HEK293 (cell line): ENCODE results near the gene CORO7.

Experiments
- GLIS1 ChIP-seq: fragments of 450-650 bp; formaldehyde crosslinking; IDR thresholded peaks from 2 replicates; pipeline ENCODE4 v1.5.1; 2016; ENCODE audit warnings: missing biosample characterization, missing genetic modification characterization
- HOXC10 ChIP-seq: sonication (generic); formaldehyde crosslinking; IDR thresholded peaks from 2 replicates; pipeline ENCODE4 v1.8.1; 2023; ENCODE audit warnings: mild to moderate bottlenecking, missing genetic modification reagents
- TRIM28 ChIP-seq: IDR thresholded peaks from 2 replicates; pipeline ENCODE4 v1.6.1; 2011; ENCODE audit warnings: low read length, control low read depth, borderline replicate concordance
- ZBTB21 ChIP-seq: fragments of 450-650 bp; formaldehyde crosslinking; IDR thresholded peaks from 2 replicates; pipeline ENCODE4 v1.5.1; 2017; ENCODE audit warnings: missing biosample characterization, missing genetic modification characterization
- ZNF10 ChIP-seq: fragments of 450-650 bp; formaldehyde crosslinking; IDR thresholded peaks from 2 replicates; pipeline ENCODE4 v1.5.1; 2017; ENCODE audit warnings: missing biosample characterization, missing genetic modification characterization
- ZNF138 ChIP-seq: fragments of 450-650 bp; formaldehyde crosslinking; IDR thresholded peaks from 2 replicates; pipeline ENCODE4 v1.5.1; 2016; ENCODE audit warnings: missing biosample characterization, missing genetic modification characterization, borderline replicate concordance
- ZNF146 ChIP-seq: fragments of 450-650 bp; formaldehyde crosslinking; IDR thresholded peaks from 2 replicates; pipeline ENCODE4 v1.5.1; 2016; ENCODE audit warnings: missing biosample characterization, missing genetic modification characterization
- ZNF157 ChIP-seq: fragments of 450-650 bp; formaldehyde crosslinking; IDR thresholded peaks from 2 replicates; pipeline ENCODE4 v1.5.1; 2016; ENCODE audit warnings: missing biosample characterization, missing genetic modification characterization
- ZNF184 ChIP-seq: fragments of 450-650 bp; IDR thresholded peaks from 2 replicates; pipeline ENCODE4 v1.5.1; 2018; ENCODE audit warnings: missing biosample characterization, mild to moderate bottlenecking, missing genetic modification characterization
- ZNF211 ChIP-seq: fragments of 450-650 bp; formaldehyde crosslinking; IDR thresholded peaks from 2 replicates; pipeline ENCODE4 v1.5.1; 2016; ENCODE audit warnings: low read depth, missing biosample characterization, missing genetic modification characterization
- ZNF221 ChIP-seq: fragments of 450-650 bp; formaldehyde crosslinking; IDR thresholded peaks from 2 replicates; pipeline ENCODE4 v1.5.1; 2017; ENCODE audit warnings: missing biosample characterization, missing genetic modification characterization, borderline replicate concordance
- ZNF223 ChIP-seq: fragments of 450-650 bp; formaldehyde crosslinking; IDR thresholded peaks from 2 replicates; pipeline ENCODE4 v1.5.1; 2016; ENCODE audit warnings: missing biosample characterization, missing genetic modification characterization
- ZNF274 ChIP-seq, 2 experiments: fragments of 200-500 bp in 1 of 2; fragments of 450-650 bp in 1 of 2; sonication (Bioruptor generic) in 1 of 2; formaldehyde crosslinking in 1 of 2; IDR thresholded peaks; 2 replicates each; pipeline versions ENCODE4 v1.5.1 to v1.6.1; 2014 to 2016; ENCODE audit warnings: borderline replicate concordance in 1 of 2, inconsistent platforms in 1 of 2, low read length in 1 of 2, missing biosample characterization in 1 of 2, missing genetic modification characterization in 1 of 2
- ZNF416 ChIP-seq: fragments of 450-650 bp; formaldehyde crosslinking; IDR thresholded peaks from 2 replicates; pipeline ENCODE4 v1.5.1; 2016; ENCODE audit warnings: missing biosample characterization, missing genetic modification characterization
- ZNF510 ChIP-seq: fragments of 450-650 bp; formaldehyde crosslinking; IDR thresholded peaks from 2 replicates; pipeline ENCODE4 v1.5.1; 2018; ENCODE audit warnings: mild to moderate bottlenecking, missing genetic modification characterization, missing biosample characterization; ENCODE audit not compliant: insufficient replicate concordance
- ZNF654 ChIP-seq: fragments of 450-650 bp; formaldehyde crosslinking; IDR thresholded peaks from 2 replicates; pipeline ENCODE4 v1.5.1; 2016; ENCODE audit warnings: low read depth, missing biosample characterization, missing genetic modification characterization
- ZNF660 ChIP-seq: fragments of 450-650 bp; IDR thresholded peaks from 2 replicates; pipeline ENCODE4 v1.5.1; 2018; ENCODE audit warnings: missing biosample characterization, mild to moderate bottlenecking, missing genetic modification characterization
- ZNF747 ChIP-seq: fragments of 450-650 bp; formaldehyde crosslinking; IDR thresholded peaks from 2 replicates; pipeline ENCODE4 v1.5.1; 2016; ENCODE audit warnings: missing biosample characterization, missing genetic modification characterization
- ZNF777 ChIP-seq: fragments of 450-650 bp; formaldehyde crosslinking; IDR thresholded peaks from 2 replicates; pipeline ENCODE4 v1.5.1; 2017; ENCODE audit warnings: missing biosample characterization, missing genetic modification characterization, borderline replicate concordance
- ZNF785 ChIP-seq: fragments of 450-650 bp; formaldehyde crosslinking; IDR thresholded peaks from 2 replicates; pipeline ENCODE4 v1.5.1; 2016; ENCODE audit warnings: missing biosample characterization, missing genetic modification characterization
- ZSCAN23 ChIP-seq: fragments of 450-650 bp; formaldehyde crosslinking; IDR thresholded peaks from 2 replicates; pipeline ENCODE4 v1.5.1; 2016; ENCODE audit warnings: missing biosample characterization, missing genetic modification characterization
- TF ChIP-seq, protein P1 (sequence below): fragments of 450-650 bp; formaldehyde crosslinking; IDR thresholded peaks from 2 replicates; pipeline ENCODE4 v1.5.1; 2016; ENCODE audit warnings: missing biosample characterization, missing genetic modification characterization, low read depth
- TF ChIP-seq, protein P2 (sequence below): fragments of 450-650 bp; formaldehyde crosslinking; IDR thresholded peaks from 2 replicates; pipeline ENCODE4 v1.5.1; 2016; ENCODE audit warnings: missing biosample characterization, missing genetic modification characterization
- TF ChIP-seq, protein P3 (sequence below): fragments of 450-650 bp; formaldehyde crosslinking; IDR thresholded peaks from 2 replicates; pipeline ENCODE4 v1.5.1; 2016; ENCODE audit warnings: missing biosample characterization, missing genetic modification characterization
- TF ChIP-seq, protein P4 (sequence below): fragments of 450-650 bp; formaldehyde crosslinking; IDR thresholded peaks from 2 replicates; pipeline ENCODE4 v1.5.1; 2017; ENCODE audit warnings: missing biosample characterization, missing genetic modification characterization
- TF ChIP-seq, protein P5 (sequence below): fragments of 450-650 bp; formaldehyde crosslinking; IDR thresholded peaks from 2 replicates; pipeline ENCODE4 v1.5.1; 2017; ENCODE audit warnings: missing biosample characterization, missing genetic modification characterization
- TF ChIP-seq, protein P6 (sequence below): fragments of 450-650 bp; formaldehyde crosslinking; IDR thresholded peaks from 2 replicates; pipeline ENCODE4 v1.5.1; 2016; ENCODE audit warnings: missing biosample characterization, missing genetic modification characterization
- TF ChIP-seq, protein P7 (sequence below): fragments of 450-650 bp; formaldehyde crosslinking; IDR thresholded peaks from 2 replicates; pipeline ENCODE4; 2016; ENCODE audit warnings: missing biosample characterization, missing genetic modification characterization

The CORO7 gene

DNA sequence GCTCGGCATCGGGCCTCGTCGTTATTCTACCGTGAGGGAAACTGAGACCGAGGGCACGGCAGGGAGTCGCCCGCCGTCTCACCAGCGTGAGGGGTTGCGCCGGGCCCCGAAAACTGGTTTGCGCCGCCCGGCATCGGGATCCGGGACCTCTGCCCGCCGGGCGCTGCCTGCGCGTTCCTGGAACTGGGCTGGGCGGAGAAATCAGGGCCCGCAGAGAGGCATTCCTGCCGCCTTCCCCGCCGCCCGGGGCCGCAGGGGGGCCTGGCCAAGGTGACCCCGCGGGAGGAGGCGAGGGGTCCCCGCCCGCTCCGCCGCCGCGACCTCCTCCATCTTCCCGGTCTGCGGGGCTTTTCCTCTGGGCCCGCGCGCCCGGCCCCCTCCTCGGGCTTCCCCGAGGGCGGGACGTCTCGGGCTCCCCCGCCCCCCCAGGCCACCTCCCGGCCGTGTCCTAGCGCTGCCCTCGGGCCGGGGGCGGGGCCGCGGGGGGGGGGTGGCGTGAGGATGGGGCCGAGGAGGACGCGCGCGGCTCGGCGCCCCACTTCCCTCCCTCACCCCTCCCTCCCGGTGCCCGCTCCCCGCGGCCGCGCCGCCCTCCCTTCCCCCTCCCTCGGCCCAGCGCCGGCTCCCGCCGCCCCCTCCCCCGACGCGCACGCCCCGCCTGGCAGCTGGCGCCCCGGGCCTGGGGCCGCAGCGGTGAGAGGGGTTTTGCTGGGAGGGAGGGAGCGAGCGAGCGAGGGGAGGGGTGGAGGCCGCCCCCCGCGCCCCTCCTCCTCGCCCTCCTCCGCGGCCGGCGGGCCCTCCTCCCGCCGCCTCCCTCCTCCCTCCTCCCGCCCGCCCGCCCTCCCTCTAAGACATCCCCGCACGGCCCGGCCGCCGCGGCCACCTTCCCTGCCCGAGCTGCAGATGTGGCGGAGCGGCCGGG, 100.9 kb downstream of the CORO7 start, which contains the start of gene GLIS2 (continued):
- TF ChIP-seq ZNF211 (tag by site-specific recombination) (no peak), ZNF777 (tag by site-specific recombination) (no peak), ZNF223 (tag by site-specific recombination) (no peak), ZNF654 (tag by site-specific recombination) (no peak), TRIM28 (no peak), ZNF184 (tag by site-specific recombination) (0 out of 2 replicates have a peak, but pooled peaks have one; percentile 20), ZNF157 (no peak), ZNF10 (tag by site-specific recombination) (no peak), ZNF747 (tag by site-specific recombination) (no peak), ZNF221 (tag by site-specific recombination) (no peak), GLIS1 (peak; percentile 44; the same call in 1 of the 2 replicates), ZNF416 (tag by site-specific recombination) (no peak), ZNF510 (tag by site-specific recombination) (no peak), ZNF138 (no peak), HOXC10 (CRISPR knock-in tag) (no peak), ZSCAN23 (tag by site-specific recombination) (no peak), ZNF274 (IDR thresholded peaks at IDR 0.05; ENCODE audit: low read length) (no peak), ZNF274 (tag by site-specific recombination; IDR thresholded peaks at IDR 0.05; ENCODE audit: borderline replicate concordance) (no peak), ZNF146 (tag by site-specific recombination) (no peak), ZNF785 (tag by site-specific recombination) (no peak), ZNF660 (tag by site-specific recombination) (peak; percentile 20; the same call in 1 of the 2 replicates), ZBTB21 (no peak)
- TF ChIP-seq, protein P1, sequence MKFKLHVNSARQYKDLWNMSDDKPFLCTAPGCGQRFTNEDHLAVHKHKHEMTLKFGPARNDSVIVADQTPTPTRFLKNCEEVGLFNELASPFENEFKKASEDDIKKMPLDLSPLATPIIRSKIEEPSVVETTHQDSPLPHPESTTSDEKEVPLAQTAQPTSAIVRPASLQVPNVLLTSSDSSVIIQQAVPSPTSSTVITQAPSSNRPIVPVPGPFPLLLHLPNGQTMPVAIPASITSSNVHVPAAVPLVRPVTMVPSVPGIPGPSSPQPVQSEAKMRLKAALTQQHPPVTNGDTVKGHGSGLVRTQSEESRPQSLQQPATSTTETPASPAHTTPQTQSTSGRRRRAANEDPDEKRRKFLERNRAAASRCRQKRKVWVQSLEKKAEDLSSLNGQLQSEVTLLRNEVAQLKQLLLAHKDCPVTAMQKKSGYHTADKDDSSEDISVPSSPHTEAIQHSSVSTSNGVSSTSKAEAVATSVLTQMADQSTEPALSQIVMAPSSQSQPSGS (tag by site-specific recombination): no peak
- TF ChIP-seq, protein P2, sequence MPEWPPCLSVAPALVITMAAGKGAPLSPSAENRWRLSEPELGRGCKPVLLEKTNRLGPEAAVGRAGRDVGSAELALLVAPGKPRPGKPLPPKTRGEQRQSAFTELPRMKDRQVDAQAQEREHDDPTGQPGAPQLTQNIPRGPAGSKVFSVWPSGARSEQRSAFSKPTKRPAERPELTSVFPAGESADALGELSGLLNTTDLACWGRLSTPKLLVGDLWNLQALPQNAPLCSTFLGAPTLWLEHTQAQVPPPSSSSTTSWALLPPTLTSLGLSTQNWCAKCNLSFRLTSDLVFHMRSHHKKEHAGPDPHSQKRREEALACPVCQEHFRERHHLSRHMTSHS (tag by site-specific recombination): no peak
- TF ChIP-seq, protein P3, sequence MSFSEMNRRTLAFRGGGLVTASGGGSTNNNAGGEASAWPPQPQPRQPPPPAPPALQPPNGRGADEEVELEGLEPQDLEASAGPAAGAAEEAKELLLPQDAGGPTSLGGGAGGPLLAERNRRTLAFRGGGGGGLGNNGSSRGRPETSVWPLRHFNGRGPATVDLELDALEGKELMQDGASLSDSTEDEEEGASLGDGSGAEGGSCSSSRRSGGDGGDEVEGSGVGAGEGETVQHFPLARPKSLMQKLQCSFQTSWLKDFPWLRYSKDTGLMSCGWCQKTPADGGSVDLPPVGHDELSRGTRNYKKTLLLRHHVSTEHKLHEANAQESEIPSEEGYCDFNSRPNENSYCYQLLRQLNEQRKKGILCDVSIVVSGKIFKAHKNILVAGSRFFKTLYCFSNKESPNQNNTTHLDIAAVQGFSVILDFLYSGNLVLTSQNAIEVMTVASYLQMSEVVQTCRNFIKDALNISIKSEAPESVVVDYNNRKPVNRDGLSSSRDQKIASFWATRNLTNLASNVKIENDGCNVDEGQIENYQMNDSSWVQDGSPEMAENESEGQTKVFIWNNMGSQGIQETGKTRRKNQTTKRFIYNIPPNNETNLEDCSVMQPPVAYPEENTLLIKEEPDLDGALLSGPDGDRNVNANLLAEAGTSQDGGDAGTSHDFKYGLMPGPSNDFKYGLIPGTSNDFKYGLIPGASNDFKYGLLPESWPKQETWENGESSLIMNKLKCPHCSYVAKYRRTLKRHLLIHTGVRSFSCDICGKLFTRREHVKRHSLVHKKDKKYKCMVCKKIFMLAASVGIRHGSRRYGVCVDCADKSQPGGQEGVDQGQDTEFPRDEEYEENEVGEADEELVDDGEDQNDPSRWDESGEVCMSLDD (tag by site-specific recombination): peak; percentile 60; the same call in 1 of the 2 replicates
- TF ChIP-seq, protein P4, sequence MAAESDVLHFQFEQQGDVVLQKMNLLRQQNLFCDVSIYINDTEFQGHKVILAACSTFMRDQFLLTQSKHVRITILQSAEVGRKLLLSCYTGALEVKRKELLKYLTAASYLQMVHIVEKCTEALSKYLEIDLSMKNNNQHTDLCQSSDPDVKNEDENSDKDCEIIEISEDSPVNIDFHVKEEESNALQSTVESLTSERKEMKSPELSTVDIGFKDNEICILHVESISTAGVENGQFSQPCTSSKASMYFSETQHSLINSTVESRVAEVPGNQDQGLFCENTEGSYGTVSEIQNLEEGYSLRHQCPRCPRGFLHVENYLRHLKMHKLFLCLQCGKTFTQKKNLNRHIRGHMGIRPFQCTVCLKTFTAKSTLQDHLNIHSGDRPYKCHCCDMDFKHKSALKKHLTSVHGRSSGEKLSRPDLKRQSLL: no peak
- TF ChIP-seq, protein P5, sequence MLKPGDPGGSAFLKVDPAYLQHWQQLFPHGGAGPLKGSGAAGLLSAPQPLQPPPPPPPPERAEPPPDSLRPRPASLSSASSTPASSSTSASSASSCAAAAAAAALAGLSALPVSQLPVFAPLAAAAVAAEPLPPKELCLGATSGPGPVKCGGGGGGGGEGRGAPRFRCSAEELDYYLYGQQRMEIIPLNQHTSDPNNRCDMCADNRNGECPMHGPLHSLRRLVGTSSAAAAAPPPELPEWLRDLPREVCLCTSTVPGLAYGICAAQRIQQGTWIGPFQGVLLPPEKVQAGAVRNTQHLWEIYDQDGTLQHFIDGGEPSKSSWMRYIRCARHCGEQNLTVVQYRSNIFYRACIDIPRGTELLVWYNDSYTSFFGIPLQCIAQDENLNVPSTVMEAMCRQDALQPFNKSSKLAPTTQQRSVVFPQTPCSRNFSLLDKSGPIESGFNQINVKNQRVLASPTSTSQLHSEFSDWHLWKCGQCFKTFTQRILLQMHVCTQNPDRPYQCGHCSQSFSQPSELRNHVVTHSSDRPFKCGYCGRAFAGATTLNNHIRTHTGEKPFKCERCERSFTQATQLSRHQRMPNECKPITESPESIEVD (tag by site-specific recombination): no peak
- TF ChIP-seq, protein P6, sequence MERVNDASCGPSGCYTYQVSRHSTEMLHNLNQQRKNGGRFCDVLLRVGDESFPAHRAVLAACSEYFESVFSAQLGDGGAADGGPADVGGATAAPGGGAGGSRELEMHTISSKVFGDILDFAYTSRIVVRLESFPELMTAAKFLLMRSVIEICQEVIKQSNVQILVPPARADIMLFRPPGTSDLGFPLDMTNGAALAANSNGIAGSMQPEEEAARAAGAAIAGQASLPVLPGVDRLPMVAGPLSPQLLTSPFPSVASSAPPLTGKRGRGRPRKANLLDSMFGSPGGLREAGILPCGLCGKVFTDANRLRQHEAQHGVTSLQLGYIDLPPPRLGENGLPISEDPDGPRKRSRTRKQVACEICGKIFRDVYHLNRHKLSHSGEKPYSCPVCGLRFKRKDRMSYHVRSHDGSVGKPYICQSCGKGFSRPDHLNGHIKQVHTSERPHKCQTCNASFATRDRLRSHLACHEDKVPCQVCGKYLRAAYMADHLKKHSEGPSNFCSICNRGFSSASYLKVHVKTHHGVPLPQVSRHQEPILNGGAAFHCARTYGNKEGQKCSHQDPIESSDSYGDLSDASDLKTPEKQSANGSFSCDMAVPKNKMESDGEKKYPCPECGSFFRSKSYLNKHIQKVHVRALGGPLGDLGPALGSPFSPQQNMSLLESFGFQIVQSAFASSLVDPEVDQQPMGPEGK (tag by site-specific recombination): no peak; the same call in 1 of the 2 replicates
- TF ChIP-seq, protein P7, sequence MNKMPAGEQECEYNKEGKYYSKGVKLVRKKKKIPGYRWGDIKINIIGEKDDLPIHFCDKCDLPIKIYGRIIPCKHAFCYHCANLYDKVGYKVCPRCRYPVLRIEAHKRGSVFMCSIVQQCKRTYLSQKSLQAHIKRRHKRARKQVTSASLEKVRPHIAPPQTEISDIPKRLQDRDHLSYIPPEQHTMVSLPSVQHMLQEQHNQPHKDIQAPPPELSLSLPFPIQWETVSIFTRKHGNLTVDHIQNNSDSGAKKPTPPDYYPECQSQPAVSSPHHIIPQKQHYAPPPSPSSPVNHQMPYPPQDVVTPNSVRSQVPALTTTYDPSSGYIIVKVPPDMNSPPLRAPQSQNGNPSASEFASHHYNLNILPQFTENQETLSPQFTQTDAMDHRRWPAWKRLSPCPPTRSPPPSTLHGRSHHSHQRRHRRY (tag by site-specific recombination): no peak
